ENCODE results near the gene ZSCAN18. TPM values are rescaled to one million over a fixed set of nuclear protein-coding genes. Genes with fewer than 3 reads are reported as not detected.

Gene ZSCAN18
- total RNA-seq, 1 experiment from 2014 or later, result 0.12 TPM

DNA sequence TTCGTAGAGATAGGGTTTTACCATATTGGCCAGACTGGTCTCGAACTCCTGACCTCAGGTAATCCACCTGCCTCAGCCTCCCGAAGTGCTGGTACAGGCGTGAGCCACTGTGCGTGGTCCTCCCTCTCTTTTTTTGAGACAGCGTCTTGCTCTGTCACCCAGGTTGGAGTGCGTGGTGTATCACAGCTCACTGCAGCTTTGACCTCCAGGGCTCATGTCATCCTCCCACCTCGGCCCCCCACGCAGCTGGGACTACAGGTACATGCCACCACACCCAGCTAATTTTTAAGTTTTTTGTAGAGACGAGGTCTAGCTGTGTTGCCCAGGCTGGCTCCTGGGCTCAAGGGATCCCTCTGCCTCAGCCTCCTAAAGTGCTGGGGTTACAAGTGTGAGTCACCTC lies 18.2 kb downstream of the ZSCAN18 start:
- H3K36me3 ChIP-seq (ENCODE audit: control insufficient read depth in 1 of 2, insufficient read depth in 2 of 2, low read length in 2 of 2), result no peaks in the 10 kb centered on the region
- TF ChIP-seq ELF1 (IDR thresholded peaks at IDR 0.05; ENCODE audit: borderline replicate concordance, low read depth) (no peak), CBX3 (IDR thresholded peaks at IDR 0.05; ENCODE audit: low read depth) (no peak), POLR2AphosphoS5 (IDR thresholded peaks at IDR 0.05; ENCODE audit: low read depth, low read length) (no peak), EGR1 (IDR thresholded peaks at IDR 0.05; ENCODE audit: low read depth) (no peak), RAD21 (IDR thresholded peaks at IDR 0.05; ENCODE audit: low read depth) (no peak), POLR2A (IDR thresholded peaks at IDR 0.05; ENCODE audit: borderline replicate concordance, extremely low read depth, insufficient read depth, insufficient read length) (no peak), YY1 (IDR thresholded peaks at IDR 0.05; ENCODE audit: extremely low read depth, insufficient replicate concordance, low read depth, low read length) (no peak), JUND (IDR thresholded peaks at IDR 0.05) (no peak), EZH2phosphoT487 (IDR thresholded peaks at IDR 0.05; ENCODE audit: borderline replicate concordance) (no peak), CEBPB (IDR thresholded peaks at IDR 0.05; ENCODE audit: low read depth) (no peak), FOSL1 (IDR thresholded peaks at IDR 0.05; ENCODE audit: low read depth) (no peak), SP1 (IDR thresholded peaks at IDR 0.05; ENCODE audit: low read depth) (no peak), SIN3A (IDR thresholded peaks at IDR 0.05; ENCODE audit: low read depth) (no peak), ZFX (IDR thresholded peaks at IDR 0.05) (no peak), TCF7L2 (IDR thresholded peaks at IDR 0.05; ENCODE audit: borderline replicate concordance, extremely low read depth, insufficient read depth, insufficient read length) (no peak), EZH2 (IDR thresholded peaks at IDR 0.05) (no peak), ZNF274 (IDR thresholded peaks at IDR 0.05; ENCODE audit: low read depth, low read length) (no peak)
- TF ChIP-seq, protein P1, sequence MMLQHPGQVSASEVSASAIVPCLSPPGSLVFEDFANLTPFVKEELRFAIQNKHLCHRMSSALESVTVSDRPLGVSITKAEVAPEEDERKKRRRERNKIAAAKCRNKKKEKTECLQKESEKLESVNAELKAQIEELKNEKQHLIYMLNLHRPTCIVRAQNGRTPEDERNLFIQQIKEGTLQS (IDR thresholded peaks at IDR 0.05), result no peak
- TF ChIP-seq, protein P2, sequence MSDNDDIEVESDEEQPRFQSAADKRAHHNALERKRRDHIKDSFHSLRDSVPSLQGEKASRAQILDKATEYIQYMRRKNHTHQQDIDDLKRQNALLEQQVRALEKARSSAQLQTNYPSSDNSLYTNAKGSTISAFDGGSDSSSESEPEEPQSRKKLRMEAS (IDR thresholded peaks at IDR 0.05), result no peak
- no peaks in the 10 kb centered on the region for H3K79me2 ChIP-seq (ENCODE audit: insufficient read depth, low read length)
- no peaks in the 10 kb centered on the region for H3K9me2 ChIP-seq (ENCODE audit: insufficient read depth)
- RAD21 ChIA-PET (ENCODE audit: low non-redundant PET in 1 of 2, low total read pairs in 2 of 2, uncharacterized antibody in 2 of 2, unreplicated experiment in 2 of 2), result no interaction called here
- no peak overlapping the region for H3K4me3 ChIP-seq (replicated peaks in 1 of 2; ENCODE audit: low read depth in 1 of 2, low read length in 2 of 2)
- no TSS peak for BruUV-seq (replicated peaks)
- CTCF ChIA-PET, result no interaction called here
- no peak for DNase-seq (ENCODE audit: low read depth, low spot score)
- no peak for ATAC-seq
- no peak overlapping the region for H3K9ac ChIP-seq (ENCODE audit: low read length)
- no peaks in the 10 kb centered on the region for H4K20me1 ChIP-seq (ENCODE audit: insufficient read depth)
- H3K4me1 ChIP-seq (ENCODE audit: control insufficient read depth in 1 of 2, insufficient read depth in 2 of 2, low read length in 2 of 2), result no peaks in the 10 kb centered on the region
- peaks cover 0 to 10% of the 10 kb centered on the region in 2 experiments; a peak in 2 of 4 replicates for H3K9me3 ChIP-seq (ENCODE audit: control insufficient read depth in 1 of 2, insufficient read depth in 1 of 2, low read depth in 1 of 2, low read length in 2 of 2)
- POLR2A ChIA-PET, result no interaction called here
- no peak overlapping the region for H3K27ac ChIP-seq (ENCODE audit: low read depth, low read length)
- intact Hi-C loops (cut with micrococcal nuclease), result no loop called here
- H3K4me2 ChIP-seq (ENCODE audit: low read length), result no peak overlapping the region
- no peaks in the 10 kb centered on the region for H3K27me3 ChIP-seq (ENCODE audit: insufficient read depth, low read length)
- no peak overlapping the region for H2AFZ ChIP-seq (ENCODE audit: low read depth, low read length, poor library complexity, severe bottlenecking)

All from HCT116 (cell line).